GM21619 (cell line): ENCODE results near the gene STRADB.
"Not testable (repeated sequence)": the region's sequence is repeated elsewhere in the genome, so short reads cannot be mapped to it uniquely, and the experiment has no call there.

Experiments
- ATAC-seq: cut with Tn5 transposase; IDR thresholded peaks from one replicate; pipeline ENCODE4 v1.9.1; 2021; ENCODE audit not compliant: unreplicated experiment

Gene STRADB

GRCh38 chr2:201466050-201466675 lies 14.6 kb downstream of the STRADB start:
- ATAC-seq, result no peak

- ATAC-seq, result no peak
Observed at GRCh38 chr2:201467666-201468065, 16.1 kb downstream of the STRADB start.

- no peak for ATAC-seq
Observed at GRCh38 chr2:201470821-201471731, 19.5 kb downstream of the STRADB start.

GRCh38 chr2:201471732-201472393 lies 20.3 kb downstream of the STRADB start:
- no peak for ATAC-seq

GRCh38 chr2:201472411-201472810 lies 20.9 kb downstream of the STRADB start:
- ATAC-seq, result no peak

GRCh38 chr2:201482543-201482942 lies 31.0 kb downstream of the STRADB start:
- no peak for ATAC-seq

GRCh38 chr2:201483342-201483741 lies 31.8 kb downstream of the STRADB start:
- no peak for ATAC-seq

- not testable (repeated sequence) for ATAC-seq
Observed at GRCh38 chr2:201483758-201484157, 32.2 kb downstream of the STRADB start.

GRCh38 chr2:201484805-201485204 lies 33.3 kb downstream of the STRADB start:
- no peak for ATAC-seq

- ATAC-seq, result no peak
Observed at GRCh38 chr2:201490291-201490690, 38.8 kb downstream of the STRADB start.

- ATAC-seq, result no peak
Observed at GRCh38 chr2:201496785-201497184, 45.2 kb downstream of the STRADB start.

GRCh38 chr2:201500534-201500933 lies 49.0 kb downstream of the STRADB start:
- no peak for ATAC-seq

- no peak for ATAC-seq
Observed at GRCh38 chr2:201502713-201503112, 51.2 kb downstream of the STRADB start.

GRCh38 chr2:201507725-201508124 lies 56.2 kb downstream of the STRADB start:
- no peak for ATAC-seq

GRCh38 chr2:201513271-201513670 lies 61.7 kb downstream of the STRADB start:
- no peak for ATAC-seq

- no peak for ATAC-seq
Observed at GRCh38 chr2:201515573-201516246, 64.2 kb downstream of the STRADB start.

GRCh38 chr2:201517094-201517493 lies 65.6 kb downstream of the STRADB start:
- ATAC-seq, result no peak

GRCh38 chr2:201520201-201520600 lies 68.7 kb downstream of the STRADB start:
- no peak for ATAC-seq

- ATAC-seq, result no peak
Observed at GRCh38 chr2:201522965-201523364, 71.4 kb downstream of the STRADB start.

GRCh38 chr2:201523506-201523905 lies 72.0 kb downstream of the STRADB start:
- ATAC-seq, result no peak
